Stimulated activated CD8-positive, alpha-beta memory T cell treated with anti-CD3 and anti-CD28 coated beads, Interleukin-7, amount 100 ng/mL, for 48 hours (primary cell): ENCODE results near the gene LDB3.
A peak's percentile ranks its signal among the peaks of the same experiment; 100 is the strongest.

ENCODE experiments used
- DNase-seq, 2 donors: peaks; one replicate each; pipeline ENCODE4 v3.0.0-alpha.2; 2020; ENCODE audit warnings: low read depth in 1 of 2; ENCODE audit errors: extremely low read depth in 1 of 2

The LDB3 gene

GRCh38 chr10:86705139-86705538 lies 36.8 kb downstream of the LDB3 start:
- DNase-seq, result no peak

- DNase-seq, result no peak
Observed at GRCh38 chr10:86705905-86706304, 37.6 kb downstream of the LDB3 start.

- no peak for DNase-seq
Observed at GRCh38 chr10:86706401-86706841, 38.1 kb downstream of the LDB3 start.

- DNase-seq, result no peak
Observed at GRCh38 chr10:86706977-86707376, 38.7 kb downstream of the LDB3 start.

- no peak for DNase-seq
Observed at GRCh38 chr10:86707505-86707904, 39.2 kb downstream of the LDB3 start.

GRCh38 chr10:86708068-86708782 lies 39.9 kb downstream of the LDB3 start:
- no peak for DNase-seq

- no peak for DNase-seq
Observed at GRCh38 chr10:86708783-86709380, 40.6 kb downstream of the LDB3 start.

GRCh38 chr10:86709396-86710185 lies 41.3 kb downstream of the LDB3 start:
- DNase-seq, result no peak

- DNase-seq, result peak; percentile 67 to 72
Observed at GRCh38 chr10:86710987-86711512, 42.7 kb downstream of the LDB3 start.

- DNase-seq, result no peak
Observed at GRCh38 chr10:86711513-86712316, 43.4 kb downstream of the LDB3 start.

GRCh38 chr10:86712317-86712707 lies 44.0 kb downstream of the LDB3 start:
- DNase-seq, result no peak

- DNase-seq, result no peak
Observed at GRCh38 chr10:86715156-86715795, 47.0 kb downstream of the LDB3 start.

- no peak for DNase-seq
Observed at GRCh38 chr10:86715836-86716235, 47.5 kb downstream of the LDB3 start.

- no peak for DNase-seq
Observed at GRCh38 chr10:86716466-86716865, 48.2 kb downstream of the LDB3 start.

GRCh38 chr10:86718556-86718955 lies 50.2 kb downstream of the LDB3 start:
- DNase-seq, result no peak

GRCh38 chr10:86721232-86721631 lies 52.9 kb downstream of the LDB3 start:
- no peak for DNase-seq

- no peak for DNase-seq
Observed at GRCh38 chr10:86723009-86723408, 54.7 kb downstream of the LDB3 start.

- no peak for DNase-seq
Observed at GRCh38 chr10:86724445-86724844, 56.1 kb downstream of the LDB3 start.

GRCh38 chr10:86725980-86726676 lies 57.8 kb downstream of the LDB3 start:
- DNase-seq, result no peak

GRCh38 chr10:86726677-86726999 lies 58.3 kb downstream of the LDB3 start:
- DNase-seq, result no peak
